Measurements from ENCODE around the gene NKD2.
"Not testable (repeated sequence)": the region's sequence is repeated elsewhere in the genome, so short reads cannot be mapped to it uniquely, and the experiment has no call there.

NKD2 gene

DNA sequence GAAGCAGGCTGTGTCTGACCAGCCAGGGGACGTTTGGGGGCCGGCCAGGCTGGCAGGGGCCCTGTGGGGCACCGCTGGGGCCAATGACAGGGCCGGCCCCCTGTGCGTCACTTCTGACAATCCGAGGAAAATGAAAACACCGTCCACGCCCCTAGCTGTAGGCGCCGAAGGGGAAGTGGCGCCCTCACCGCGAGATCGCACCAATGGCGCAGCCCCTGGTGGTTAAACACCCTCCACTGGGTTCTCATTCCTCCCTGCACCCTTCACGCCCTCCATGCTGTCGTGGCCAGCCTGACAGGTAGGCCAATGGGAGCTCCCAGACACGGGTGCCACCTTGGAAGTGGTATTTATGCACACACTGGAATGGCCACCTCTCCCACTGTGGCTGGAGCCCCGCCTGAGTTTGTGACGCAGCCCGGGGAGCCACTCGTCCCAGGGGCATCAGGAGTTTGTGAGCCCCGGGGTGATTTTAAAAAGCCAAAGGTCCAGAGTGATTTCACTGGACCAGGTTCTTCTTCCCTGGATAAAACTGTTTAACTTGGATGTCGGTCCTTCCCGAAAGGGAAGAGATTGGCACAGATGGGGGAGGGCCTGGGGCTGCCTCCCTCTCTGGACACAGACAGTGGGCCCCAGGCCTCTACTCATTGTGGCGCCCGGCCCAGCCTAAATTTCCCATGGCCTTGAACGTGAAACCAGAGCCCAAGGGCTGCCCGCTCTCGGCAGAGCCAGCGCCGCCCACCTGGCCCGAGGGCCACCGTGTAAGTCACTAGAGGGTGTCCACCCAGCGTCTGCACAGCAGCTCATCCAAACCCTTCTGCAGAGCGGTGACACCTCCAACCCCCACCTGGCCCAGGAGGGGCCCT is 49.7 kb downstream of the NKD2 start:
- Mint-ChIP-seq H3K27me3 (no peaks in the 10 kb centered on the region), H3K36me3 (peaks cover 18% of the 10 kb centered on the region), H3K4me3 (no peak overlapping the region), H3K4me1 (no peaks in the 10 kb centered on the region), H3K27ac (peak overlapping the region; percentile 33), H3K9me3 (no peaks in the 10 kb centered on the region)
- DNase-seq, result no peak
- CTCF ChIA-PET, result no interaction called here

DNA sequence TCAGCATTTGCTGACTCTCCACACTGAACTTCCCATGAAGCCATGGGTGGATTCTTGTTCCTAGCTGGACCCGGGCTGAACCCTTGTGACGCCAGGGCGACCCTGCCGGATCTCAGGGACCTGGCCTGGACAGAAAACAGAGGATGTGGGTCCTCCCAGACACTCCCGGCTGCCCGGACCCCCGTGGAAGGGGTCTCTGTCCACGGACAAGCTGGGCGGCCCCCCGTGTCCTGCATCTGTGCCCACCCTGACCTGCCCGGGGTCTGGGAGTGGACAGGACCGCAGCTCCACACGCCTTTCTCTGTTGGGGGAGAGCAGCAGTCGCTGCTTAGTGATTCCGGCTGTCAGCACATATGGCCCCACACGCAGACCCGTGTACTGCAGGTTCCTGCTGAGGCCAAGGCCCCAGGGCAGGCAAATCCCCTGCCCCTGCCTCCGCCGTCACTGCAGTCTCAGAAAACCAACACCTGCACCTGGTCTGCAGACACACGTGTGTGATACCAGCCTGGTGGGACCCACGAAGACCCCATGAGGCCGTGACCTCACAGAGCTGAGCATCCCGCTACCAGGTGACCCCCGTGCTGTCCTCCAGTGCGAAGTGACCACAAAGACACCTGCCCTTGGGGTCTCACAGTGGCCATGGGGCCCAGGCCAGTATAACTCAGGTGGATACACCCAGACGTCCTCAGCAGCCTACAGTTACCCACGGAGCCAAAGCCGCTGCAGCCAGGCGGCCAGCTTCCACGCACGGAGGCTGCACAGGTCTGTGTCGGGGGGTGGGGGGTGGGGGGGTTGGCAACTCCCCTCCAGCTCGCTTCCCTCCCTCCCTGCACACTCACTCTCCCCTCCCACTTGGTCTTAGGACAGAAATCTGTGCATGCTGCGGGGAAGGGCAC is 50.6 kb downstream of the NKD2 start:
- Mint-ChIP-seq H3K9me3 (no peaks in the 10 kb centered on the region), H3K27me3 (no peaks in the 10 kb centered on the region), H3K36me3 (peaks cover 18% of the 10 kb centered on the region), H3K4me1 (no peaks in the 10 kb centered on the region), H3K4me3 (no peak overlapping the region), H3K27ac (peak overlapping the region; percentile 33)
- DNase-seq, result no peak
- CTCF ChIA-PET, result no interaction called here

DNA sequence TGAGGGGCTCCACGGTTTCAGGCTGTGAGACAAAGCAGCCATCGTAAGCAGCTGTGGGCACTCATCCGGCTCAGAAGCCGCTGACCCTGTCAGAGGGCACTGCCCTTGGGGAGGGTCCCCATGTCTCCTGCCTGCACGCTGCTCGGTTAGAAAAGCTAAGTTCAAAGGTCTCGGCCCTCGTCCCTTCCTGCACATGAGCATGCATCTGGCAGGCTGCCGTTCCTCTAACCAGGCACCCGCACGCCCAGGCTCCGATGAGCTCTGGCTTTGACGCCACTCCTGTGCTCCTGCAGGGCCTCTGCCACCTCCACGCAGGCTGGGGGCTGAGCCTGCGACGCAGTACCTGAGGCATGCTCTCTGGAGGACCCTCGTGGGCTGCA is 51.3 kb downstream of the NKD2 start:
- CTCF ChIA-PET, result no interaction called here
- Mint-ChIP-seq H3K9me3 (no peaks in the 10 kb centered on the region), H3K27ac (no peak overlapping the region), H3K4me3 (no peak overlapping the region), H3K36me3 (peaks cover 13% of the 10 kb centered on the region), H3K4me1 (no peaks in the 10 kb centered on the region), H3K27me3 (no peaks in the 10 kb centered on the region)
- DNase-seq, result no peak

DNA sequence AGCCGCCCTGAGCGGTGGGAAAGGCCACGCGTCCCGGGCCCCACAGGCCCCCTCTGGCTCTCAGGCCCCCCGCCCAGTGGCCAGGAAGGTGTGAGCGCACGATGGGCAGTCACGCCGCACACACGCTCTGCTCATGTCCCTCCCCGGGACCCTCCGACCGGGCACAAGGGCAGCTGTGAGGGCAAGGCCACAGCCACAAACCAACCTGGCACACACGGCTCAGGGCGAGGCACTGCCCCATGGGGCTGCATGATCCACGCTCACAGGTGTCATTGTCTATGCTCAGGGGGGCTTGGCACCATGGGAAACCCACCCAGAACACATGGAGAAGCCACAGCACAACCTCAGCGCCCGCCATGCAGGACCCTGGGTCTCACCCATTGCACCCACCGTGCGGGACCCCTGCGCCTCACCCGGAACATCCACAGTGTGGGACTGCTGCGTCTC is 52.0 kb downstream of the NKD2 start:
- Mint-ChIP-seq H3K9me3 (no peaks in the 10 kb centered on the region), H3K4me3 (no peak overlapping the region), H3K27ac (no peak overlapping the region), H3K27me3 (no peaks in the 10 kb centered on the region), H3K4me1 (no peaks in the 10 kb centered on the region), H3K36me3 (peaks cover 10% of the 10 kb centered on the region)
- no peak for DNase-seq
- CTCF ChIA-PET, result no interaction called here

DNA sequence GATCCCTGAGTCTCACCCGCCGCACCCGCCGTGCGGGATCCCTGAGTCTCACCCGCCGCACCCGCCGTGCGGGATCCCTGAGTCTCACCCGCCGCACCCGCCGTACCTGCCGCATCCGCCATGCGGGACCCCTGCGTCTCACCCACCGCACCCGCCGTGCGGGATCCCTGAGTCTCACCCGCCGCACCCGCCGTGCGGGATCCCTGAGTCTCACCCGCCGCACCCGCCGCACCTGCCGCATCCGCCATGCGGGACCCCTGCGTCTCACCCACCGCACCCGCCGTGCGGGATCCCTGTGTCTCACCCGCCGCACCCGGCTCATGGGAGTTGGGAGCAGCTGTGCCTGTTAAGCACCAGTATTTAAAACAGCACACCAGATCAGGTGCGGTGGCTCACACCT is 52.7 kb downstream of the NKD2 start:
- H3K4me1 Mint-ChIP-seq, H3K4me3 Mint-ChIP-seq, H3K9me3 Mint-ChIP-seq, H3K27me3 Mint-ChIP-seq, DNase-seq, H3K36me3 Mint-ChIP-seq, H3K27ac Mint-ChIP-seq, CTCF ChIA-PET: not testable (repeated sequence)

DNA sequence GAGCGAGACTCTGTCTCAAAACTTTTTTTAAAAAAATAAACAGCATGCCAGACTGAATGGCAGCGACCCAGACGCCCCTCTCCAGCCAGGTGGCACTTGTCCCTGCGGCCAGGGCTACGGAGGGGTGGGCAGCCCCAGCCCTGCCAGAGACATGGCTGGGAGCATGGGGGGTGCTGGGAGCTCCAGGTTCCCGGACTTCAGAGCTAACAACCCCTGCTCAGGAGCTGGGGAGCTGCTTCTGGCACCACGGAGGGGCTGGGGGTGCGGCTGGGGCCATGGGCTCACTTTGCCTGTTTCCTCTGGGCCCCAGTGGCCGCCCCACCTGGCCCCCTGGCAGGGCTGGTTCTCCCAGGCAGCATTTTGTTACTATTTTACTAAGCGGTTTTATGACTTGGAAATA is 53.3 kb downstream of the NKD2 start:
- Mint-ChIP-seq H3K27me3 (no peaks in the 10 kb centered on the region), H3K9me3 (no peaks in the 10 kb centered on the region), H3K4me1 (no peaks in the 10 kb centered on the region), H3K4me3 (no peak overlapping the region), H3K27ac (no peak overlapping the region), H3K36me3 (peaks cover 11% of the 10 kb centered on the region)
- CTCF ChIA-PET, result no interaction called here
- no peak for DNase-seq

DNA sequence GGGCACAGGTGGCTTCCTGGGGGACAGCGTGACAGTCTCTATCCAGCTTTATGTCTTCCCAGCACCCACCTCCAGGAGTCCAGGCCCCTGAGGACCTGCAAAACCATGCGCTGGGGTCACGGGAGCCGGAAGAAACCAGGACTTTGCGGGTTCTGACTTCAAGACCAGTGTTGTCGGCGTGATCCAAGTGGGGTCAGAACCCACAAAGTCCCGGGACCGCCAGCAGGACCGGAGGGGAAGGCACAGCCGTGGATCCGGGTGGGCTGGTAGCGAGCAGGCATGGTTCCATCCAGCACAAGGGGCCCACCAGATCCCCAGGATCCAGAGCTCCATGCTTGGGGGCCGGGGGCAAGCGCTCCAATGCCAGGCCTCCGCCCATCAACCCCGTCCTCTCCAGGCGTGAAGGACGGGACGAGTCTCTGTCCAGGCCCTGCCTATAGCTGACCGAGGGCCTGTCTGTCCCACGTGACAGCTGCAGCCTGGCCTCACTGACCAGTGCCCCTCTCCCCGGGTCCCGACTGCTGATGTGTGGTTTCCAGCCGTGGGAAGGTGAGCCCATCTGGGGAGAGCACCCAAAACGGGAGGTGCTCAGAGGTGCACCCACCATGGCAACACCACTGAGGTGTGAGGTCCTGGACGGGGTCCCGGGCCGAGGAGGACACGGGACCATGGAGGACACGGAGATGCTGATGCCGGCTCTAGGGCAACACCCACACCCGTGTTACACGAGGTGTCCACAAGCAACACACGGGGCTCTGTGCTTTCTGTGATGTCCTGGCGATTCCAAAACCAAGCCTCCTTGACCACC is 54.4 kb downstream of the NKD2 start:
- CTCF ChIA-PET, result no interaction called here
- no peaks in the 10 kb centered on the region for H3K4me1 Mint-ChIP-seq
- DNase-seq, result no peak
- no peaks in the 10 kb centered on the region for H3K27me3 Mint-ChIP-seq
- no peak overlapping the region for H3K4me3 Mint-ChIP-seq
- H3K27ac Mint-ChIP-seq, result no peak overlapping the region
- H3K9me3 Mint-ChIP-seq, result no peaks in the 10 kb centered on the region
- peaks cover 14% of the 10 kb centered on the region for H3K36me3 Mint-ChIP-seq

DNA sequence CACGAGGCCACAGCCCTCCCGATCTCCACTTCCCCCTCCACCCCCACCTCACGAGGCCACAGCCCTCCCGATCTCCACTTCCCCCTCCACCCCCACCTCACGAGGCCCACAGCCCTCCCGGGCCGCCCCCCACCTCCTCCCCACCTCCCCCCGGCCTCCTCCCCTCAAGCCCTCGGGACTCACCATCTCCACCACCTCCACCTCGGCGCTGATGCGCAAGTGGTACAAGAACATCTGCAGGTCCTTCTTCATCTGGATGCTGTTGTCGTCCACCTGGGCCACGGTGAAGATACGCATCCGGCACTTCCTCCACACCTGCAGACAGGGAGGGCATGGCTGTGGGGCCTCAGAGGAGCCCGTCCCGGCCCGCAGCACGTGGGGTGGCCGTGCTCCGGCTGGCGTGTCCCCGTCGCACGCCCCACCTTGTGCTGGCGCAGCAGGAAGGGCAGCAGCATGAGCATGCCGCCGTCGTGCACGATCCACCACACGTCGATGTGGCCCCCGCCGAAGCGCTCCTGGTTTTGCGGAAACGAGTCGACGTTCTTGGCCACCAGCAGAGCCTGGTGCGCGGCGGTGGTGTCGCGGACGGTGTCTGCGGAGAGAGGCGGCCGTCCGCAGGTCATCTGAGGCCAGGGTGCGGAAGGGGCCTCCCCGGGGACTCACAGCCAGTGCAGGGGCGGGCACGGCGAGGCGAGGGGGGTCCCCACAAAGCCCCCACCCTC is 55.2 kb downstream of the NKD2 start:
- CTCF ChIA-PET, result no interaction called here
- no peaks in the 10 kb centered on the region for H3K4me1 Mint-ChIP-seq

DNA sequence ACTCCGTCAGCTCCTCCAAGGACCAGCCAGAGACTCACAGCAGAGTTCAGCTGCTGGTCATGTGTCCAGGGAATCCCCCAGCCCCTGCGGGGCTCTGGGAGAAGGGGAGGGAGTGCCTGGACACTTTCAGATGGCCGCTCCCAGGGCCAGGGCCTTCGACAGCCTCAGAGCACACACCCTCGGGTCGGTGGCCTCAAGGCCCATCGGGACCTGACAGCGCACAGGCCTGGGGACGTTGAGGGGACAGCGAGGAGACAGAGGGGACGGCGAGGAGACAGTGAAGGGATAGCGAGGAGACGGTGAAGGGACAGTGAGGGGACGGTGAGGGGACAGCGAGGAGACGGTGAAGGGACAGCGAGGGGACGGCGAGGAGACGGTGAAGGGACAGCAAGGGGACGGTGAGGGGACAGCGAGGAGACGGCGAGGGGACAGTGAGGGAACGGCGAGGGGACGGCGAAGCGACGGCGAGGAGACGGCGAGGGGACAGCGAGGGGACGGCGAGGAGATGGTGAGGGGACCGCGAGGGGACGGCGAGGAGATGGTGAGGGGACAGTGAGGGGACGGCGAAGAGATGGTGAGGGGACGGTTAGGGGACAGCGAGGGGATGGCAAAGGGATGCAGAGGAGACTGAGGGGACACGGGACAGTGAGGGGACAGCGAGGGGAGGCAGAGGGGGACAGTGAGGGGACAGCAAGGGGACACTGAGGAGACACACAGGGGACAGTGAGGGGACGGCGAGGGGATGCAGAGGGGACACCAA is 56.0 kb downstream of the NKD2 start:
- H3K4me3 Mint-ChIP-seq, result no peak overlapping the region

More for the DNA sequence above, 55.2 kb downstream of the NKD2 start:
- H3K4me3 Mint-ChIP-seq, result no peak overlapping the region
- H3K36me3 Mint-ChIP-seq, result peaks cover 14% of the 10 kb centered on the region
- H3K27ac Mint-ChIP-seq, result no peak overlapping the region
- H3K9me3 Mint-ChIP-seq, result no peaks in the 10 kb centered on the region
- no peak for DNase-seq
- H3K27me3 Mint-ChIP-seq, result no peaks in the 10 kb centered on the region

DNA sequence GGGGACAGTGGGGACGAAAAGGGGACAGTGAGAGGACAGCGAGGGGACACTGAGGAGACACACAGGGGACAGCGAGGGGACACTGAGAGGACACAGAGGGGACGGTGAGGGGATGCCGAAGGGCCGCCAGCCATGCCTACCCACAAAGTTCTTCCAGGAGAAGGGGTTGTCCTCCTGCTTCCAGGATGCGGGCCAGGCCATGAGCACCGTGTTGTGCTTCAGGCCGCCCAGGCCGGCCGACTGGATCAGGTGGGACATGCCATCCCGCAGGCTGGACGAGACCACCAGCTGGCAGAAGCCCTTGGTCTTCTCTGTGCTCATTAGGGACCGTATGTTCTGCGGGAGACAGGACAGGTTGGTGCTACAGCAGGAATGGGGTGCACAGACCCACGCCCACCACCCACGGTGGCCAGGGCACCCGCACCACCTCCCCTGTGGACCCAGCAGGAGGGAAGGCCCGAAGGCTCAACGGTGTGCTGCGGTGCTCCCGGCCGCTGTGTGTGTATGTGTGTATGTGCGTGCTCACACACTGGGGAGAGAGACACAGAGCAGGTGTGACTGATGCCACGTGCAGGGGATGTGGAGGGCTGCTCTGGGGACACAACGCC is 56.6 kb downstream of the NKD2 start:
- CTCF ChIA-PET, result no interaction called here

More for the DNA sequence above, 56.0 kb downstream of the NKD2 start:
- DNase-seq, result no peak
- Mint-ChIP-seq H3K9me3 (no peaks in the 10 kb centered on the region), H3K27me3 (no peaks in the 10 kb centered on the region), H3K36me3 (peaks cover 14% of the 10 kb centered on the region), H3K4me1 (no peaks in the 10 kb centered on the region), H3K27ac (no peak overlapping the region)
- CTCF ChIA-PET, result no interaction called here

DNA sequence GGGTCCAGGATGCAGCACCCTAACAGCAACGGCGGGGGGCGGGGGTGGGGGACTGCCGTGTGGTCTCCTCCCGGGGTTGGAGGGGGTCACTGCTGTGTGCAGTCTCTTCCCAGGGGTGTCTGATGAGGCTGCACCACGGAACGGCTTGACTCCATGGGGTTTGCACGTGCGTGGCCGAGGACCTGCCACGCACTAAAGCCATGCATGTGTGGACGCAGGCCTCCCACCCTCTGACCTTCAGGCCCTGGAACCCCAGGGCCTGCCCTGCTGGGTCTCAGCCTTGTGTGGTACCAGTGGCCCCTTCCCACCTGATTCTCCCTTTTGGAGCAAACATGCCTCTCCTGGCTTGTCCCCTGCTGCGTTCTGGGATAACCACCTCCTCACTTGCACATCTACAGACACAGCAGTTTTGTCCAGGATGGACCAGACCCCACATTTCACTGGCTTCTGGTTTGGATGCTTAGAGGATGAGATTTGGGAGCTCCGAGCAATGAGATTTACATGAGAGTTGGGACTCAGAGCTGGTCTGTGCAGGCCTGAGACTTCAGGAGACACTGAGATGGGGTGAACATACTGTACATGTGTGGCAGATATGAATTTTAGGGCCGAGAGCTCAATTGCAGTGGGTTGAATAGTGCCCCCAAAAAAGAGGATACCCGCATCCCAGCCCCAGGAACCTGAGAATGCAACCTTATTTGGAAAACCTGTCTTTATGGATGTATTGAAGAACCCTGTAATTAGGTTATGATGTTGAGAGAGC is 57.5 kb downstream of the NKD2 start:
- CTCF ChIA-PET, result no interaction called here
- Mint-ChIP-seq H3K27me3 (no peaks in the 10 kb centered on the region), H3K36me3 (peaks cover 14% of the 10 kb centered on the region)

More for the DNA sequence above, 56.6 kb downstream of the NKD2 start:
- H3K36me3 Mint-ChIP-seq, result peaks cover 14% of the 10 kb centered on the region
- no peak overlapping the region for H3K4me3 Mint-ChIP-seq
- no peaks in the 10 kb centered on the region for H3K27me3 Mint-ChIP-seq
- no peaks in the 10 kb centered on the region for H3K9me3 Mint-ChIP-seq
- no peak for DNase-seq
- H3K4me1 Mint-ChIP-seq, result no peaks in the 10 kb centered on the region
- no peak overlapping the region for H3K27ac Mint-ChIP-seq

DNA sequence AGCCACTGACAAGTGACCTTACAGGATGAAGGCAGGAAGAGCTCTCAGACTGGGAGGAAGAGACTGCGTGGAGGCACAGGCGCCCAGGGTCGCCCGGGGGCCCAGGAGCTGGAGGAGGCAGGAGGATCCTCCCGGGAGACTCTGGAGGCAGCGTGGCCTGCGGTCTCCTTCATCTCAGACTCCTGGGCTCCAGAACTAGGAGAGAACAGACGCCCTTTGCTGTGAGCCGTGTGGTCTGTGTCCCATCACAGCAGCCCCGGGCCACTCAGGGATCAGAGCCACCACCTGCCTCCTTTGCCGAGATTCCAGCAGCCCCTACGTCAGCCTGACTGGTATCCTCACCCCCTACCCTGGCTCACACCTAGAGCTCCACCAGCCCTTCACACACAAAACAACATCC is 58.1 kb downstream of the NKD2 start:
- H3K4me1 Mint-ChIP-seq, result no peaks in the 10 kb centered on the region
- H3K4me3 Mint-ChIP-seq, result no peak overlapping the region
- H3K36me3 Mint-ChIP-seq, result peaks cover 14% of the 10 kb centered on the region
- H3K27ac Mint-ChIP-seq, result peak overlapping the region; percentile 52
- CTCF ChIA-PET, result no interaction called here
- H3K9me3 Mint-ChIP-seq, result no peaks in the 10 kb centered on the region
- no peak for DNase-seq
- H3K27me3 Mint-ChIP-seq, result no peaks in the 10 kb centered on the region

More for the DNA sequence above, 57.5 kb downstream of the NKD2 start:
- Mint-ChIP-seq H3K27ac (no peak overlapping the region), H3K9me3 (no peaks in the 10 kb centered on the region), H3K4me1 (no peaks in the 10 kb centered on the region), H3K4me3 (no peak overlapping the region)
- DNase-seq, result no peak
